Endothelial cell of umbilical vein (primary cell): ENCODE measurements around the gene GAS7. TPM values are rescaled to one million over a fixed set of nuclear protein-coding genes. Genes with fewer than 3 reads are reported as not detected.

Source experiments
- BruUV-seq: library from RNA; stranded (reverse); fragments of 400-500 nt; replicated peaks from 2 replicates; lab custom pipeline; 2021; lab: Mats Ljungman, UMichigan
- CTCF ChIA-PET: fragments of 300-600, 350-600 bp; sonication (Branson Sonifier 250); formaldehyde crosslinking; loops from one replicate; lab custom pipeline; 2021; ENCODE audit warnings: antibody characterized with exemption, inconsistent platforms; lab: Charles Lee
- POLR2A ChIA-PET: fragments of 300-600, 350-600 bp; sonication (Branson Sonifier 250); formaldehyde crosslinking; loops from one replicate; lab custom pipeline; 2021; ENCODE audit warnings: antibody characterized with exemption, inconsistent platforms; lab: Charles Lee
- DNase-seq: peaks from one replicate; pipeline ENCODE4 v3.0.0-alpha.2; 2011; ENCODE audit warnings: low read depth, low spot score
- FAIRE-seq: peaks from 2 replicates; lab custom pipeline; 2011; peaks lifted over from hg19 to GRCh38; lab: Jason Lieb, UNC
- H2AFZ ChIP-seq: 2 replicates; pipeline ENCODE4 v1.6.0; 2012; ENCODE audit warnings: low read depth, low read length, control low read depth, inconsistent platforms
- H3K27ac ChIP-seq: 2 replicates; pipeline ENCODE4 v1.5.1; 2011; ENCODE audit warnings: low read depth, mild to moderate bottlenecking, control low read depth, low read length, moderate library complexity; ENCODE audit not compliant: insufficient read depth
- H3K27me3 ChIP-seq, 2 experiments: 2 replicates each; pipeline versions ENCODE4 v1.6.0 to v1.6.1; 2011; ENCODE audit warnings: low read length in 2 of 2, mixed read lengths in 1 of 2; ENCODE audit not compliant: control insufficient read depth in 2 of 2, insufficient read depth in 2 of 2
- H3K36me3 ChIP-seq, 2 experiments: 2 replicates in 1 of 2; 3 replicates in 1 of 2; pipeline ENCODE4 v1.5.1; 2011; ENCODE audit warnings: low read length in 2 of 2, mild to moderate bottlenecking in 1 of 2, moderate library complexity in 1 of 2; ENCODE audit not compliant: control insufficient read depth in 2 of 2, insufficient read depth in 2 of 2; ENCODE audit errors: extremely low read depth in 1 of 2
- H3K4me1 ChIP-seq: 3 replicates; pipeline ENCODE4 v1.5.1; 2011; ENCODE audit warnings: mild to moderate bottlenecking, low read length; ENCODE audit not compliant: control insufficient read depth, insufficient read depth; ENCODE audit errors: extremely low read depth
- H3K4me2 ChIP-seq: 2 replicates; pipeline ENCODE4 v1.6.1; 2011; ENCODE audit warnings: low read length, control low read depth, mixed read lengths; ENCODE audit not compliant: insufficient read depth
- H3K4me3 ChIP-seq, 3 experiments: fragments of 200-600 bp in 1 of 3; sonication (generic), shearing (Covaris generic) in 1 of 3; replicated peaks in 1 of 3; 2 replicates each; pipeline ENCODE4 v1.5.1; 2011 to 2016; ENCODE audit warnings: control low read depth in 3 of 3, low read length in 3 of 3, mild to moderate bottlenecking in 2 of 3, inconsistent platforms in 1 of 3, low read depth in 1 of 3, moderate library complexity in 1 of 3; ENCODE audit not compliant: insufficient read depth in 1 of 3
- H3K79me2 ChIP-seq: 2 replicates; pipeline ENCODE4 v1.6.0; 2012; ENCODE audit warnings: low read length, inconsistent platforms; ENCODE audit not compliant: control insufficient read depth, insufficient read depth
- H3K9ac ChIP-seq: replicated peaks from 2 replicates; pipeline ENCODE3; 2011; ENCODE audit warnings: low read length, control low read depth; ENCODE audit not compliant: insufficient read depth; ENCODE audit errors: extremely low read depth
- H3K9me1 ChIP-seq: replicated peaks from 3 replicates; pipeline ENCODE4 v1.6.0; 2011; ENCODE audit warnings: mild to moderate bottlenecking, low read length; ENCODE audit not compliant: control insufficient read depth, insufficient read depth; ENCODE audit errors: extremely low read depth
- H3K9me3 ChIP-seq: replicated peaks from 2 replicates; pipeline ENCODE4 v1.5.1; 2012; ENCODE audit warnings: low read length, inconsistent platforms; ENCODE audit not compliant: control insufficient read depth, insufficient read depth
- H4K20me1 ChIP-seq: replicated peaks from 2 replicates; pipeline ENCODE3; 2011; ENCODE audit warnings: mild to moderate bottlenecking, low read length; ENCODE audit not compliant: control insufficient read depth, insufficient read depth; ENCODE audit errors: extremely low read depth
- CTCF ChIP-seq, 2 donors: IDR thresholded peaks; 1 replicate in 1 of 2; 2 replicates in 1 of 2; pipeline ENCODE4 v1.5.1; 2011; ENCODE audit warnings: low read length in 2 of 2, mild to moderate bottlenecking in 2 of 2, moderate library complexity in 2 of 2, control low read depth in 1 of 2, inconsistent platforms in 1 of 2, low read depth in 1 of 2; ENCODE audit not compliant: insufficient read depth in 1 of 2; ENCODE audit errors: extremely low read depth in 1 of 2
- EZH2 ChIP-seq: IDR thresholded peaks from 2 replicates; pipeline ENCODE4 v1.6.1; 2012; ENCODE audit warnings: borderline replicate concordance, low read depth, mild to moderate bottlenecking, moderate library complexity, low read length, inconsistent platforms; ENCODE audit not compliant: severe bottlenecking
- FOS ChIP-seq: IDR thresholded peaks from 2 replicates; pipeline ENCODE4 v1.6.1; 2011; ENCODE audit warnings: mild to moderate bottlenecking, low read length, moderate library complexity, borderline replicate concordance; ENCODE audit not compliant: insufficient read depth
- GATA2 ChIP-seq: IDR thresholded peaks from 2 replicates; pipeline ENCODE4 v1.7.0; 2011; ENCODE audit warnings: low read depth, mild to moderate bottlenecking, moderate library complexity, mixed read lengths, low read length; ENCODE audit not compliant: insufficient read length, insufficient read depth
- JUN ChIP-seq: IDR thresholded peaks from 2 replicates; pipeline ENCODE4 v1.6.1; 2011; ENCODE audit warnings: borderline replicate concordance, low read depth; ENCODE audit not compliant: insufficient read length, insufficient read depth
- MAX ChIP-seq: IDR thresholded peaks from 2 replicates; pipeline ENCODE4 v1.6.1; 2011; ENCODE audit not compliant: insufficient read depth, insufficient read length
- MYC ChIP-seq: IDR thresholded peaks from one replicate; pipeline ENCODE4 v1.6.1; 2011; ENCODE audit warnings: mild to moderate bottlenecking, low read depth, low read length
- POLR2A ChIP-seq: IDR thresholded peaks from 2 replicates; pipeline ENCODE4 v1.6.1; 2012; ENCODE audit warnings: low read depth, mild to moderate bottlenecking, control low read depth, low read length
- POLR2AphosphoS5 ChIP-seq: IDR thresholded peaks from 2 replicates; pipeline ENCODE4 v1.6.1; 2012; ENCODE audit warnings: low read depth, mild to moderate bottlenecking, control low read depth, low read length, moderate library complexity; ENCODE audit not compliant: insufficient read depth
- dilution Hi-C: fragments of 300-500 bp; cut with MboI; formaldehyde crosslinking; loops from one replicate; pipeline ENCODE4 v1.15.0; 2019; ENCODE audit warnings: low sequenced_read_pairs; ENCODE audit not compliant: extremely low pct_ligation_motif_present
- intact Hi-C: fragments of 100-400 bp; cut with micrococcal nuclease; formaldehyde crosslinking; loops from one replicate; pipeline ENCODE4 v1.10.0; 2022
- polyA plus RNA-seq, 4 experiments: library from polyadenylated mRNA; depleted of rRNA in 3 of 4; stranded (reverse) in 3 of 4; unstranded in 1 of 4; fragments of >200 nt; gene quantifications; 2 replicates each; pipeline versions ENCODE4 v1.2.1 to v1.2.3, GENCODE V29; 2011 to 2012; ENCODE audit warnings: missing spikeins in 1 of 4
- total RNA-seq: library from RNA; stranded (reverse); gene quantifications from 2 replicates; pipeline ENCODE4 v1.2.3, GENCODE V29; 2021

Gene GAS7
- total and polyA plus RNA-seq, 2 donors (not counting 3 experiments of a cell fraction or from before 2014, with no cell fraction given): not detected

GRCh38 chr17:10088444-10088843 lies 110.0 kb downstream of the GAS7 start:
- H3K9me1 ChIP-seq: no peaks in the 10 kb centered on the region
- H3K27me3 ChIP-seq: no peaks in the 10 kb centered on the region
- no peaks in the 10 kb centered on the region for H3K36me3 ChIP-seq
- H3K9ac ChIP-seq: no peak overlapping the region
- no peak for DNase-seq
- H3K9me3 ChIP-seq: no peaks in the 10 kb centered on the region
- H3K27ac ChIP-seq: no peak overlapping the region
- no peaks in the 10 kb centered on the region for H4K20me1 ChIP-seq
- H3K4me2 ChIP-seq: no peak overlapping the region
- BruUV-seq: no TSS peak
- H3K4me1 ChIP-seq: no peaks in the 10 kb centered on the region
- ChIA-PET CTCF (no interaction called here), POLR2A (no interaction called here)
- intact Hi-C loops: no loop called here
- dilution Hi-C loops: no loop called here
- TF ChIP-seq POLR2AphosphoS5: no peak
- TF ChIP-seq EZH2: no peak
- no peak for TF ChIP-seq MAX
- no peak for TF ChIP-seq GATA2
- no peak for TF ChIP-seq MYC
- no peak for TF ChIP-seq JUN
- no peak for TF ChIP-seq FOS
- no peak for TF ChIP-seq POLR2A
- TF ChIP-seq CTCF (IDR thresholded peaks at IDR 0.05; ENCODE audit: extremely low read depth in 1 of 2, insufficient read depth in 1 of 2, low read depth in 1 of 2, low read length in 2 of 2): no peak
- H3K4me3 ChIP-seq: no peak overlapping the region
- H2AFZ ChIP-seq: no peak overlapping the region
- FAIRE-seq: no peak
- no peaks in the 10 kb centered on the region for H3K79me2 ChIP-seq
